ENCODE results near the gene PPP2R5D.
"Not testable (repeated sequence)": the region's sequence is repeated elsewhere in the genome, so short reads cannot be mapped to it uniquely, and the experiment has no call there.

Gene PPP2R5D

GRCh38 chr6:43032326-43032725, 48.0 kb downstream of the PPP2R5D start:
- DNase-seq (ENCODE audit: low read depth): no peak

- DNase-seq (ENCODE audit: low read depth): no peak
These were observed 49.3 kb downstream of the PPP2R5D start for GRCh38 chr6:43033496-43034189.

GRCh38 chr6:43034190-43034525, 49.8 kb downstream of the PPP2R5D start:
- no peak for DNase-seq (ENCODE audit: low read depth)

GRCh38 chr6:43035495-43036194, 51.3 kb downstream of the PPP2R5D start:
- no peak for DNase-seq (ENCODE audit: low read depth)

- DNase-seq (ENCODE audit: low read depth): no peak
These were observed 52.3 kb downstream of the PPP2R5D start for GRCh38 chr6:43036712-43037111.

GRCh38 chr6:43037197-43037596, 52.8 kb downstream of the PPP2R5D start:
- DNase-seq (ENCODE audit: low read depth): no peak

- DNase-seq (ENCODE audit: low read depth): no peak
These were observed 53.3 kb downstream of the PPP2R5D start for GRCh38 chr6:43037706-43038105.

- DNase-seq (ENCODE audit: low read depth): no peak
These were observed 54.4 kb downstream of the PPP2R5D start for GRCh38 chr6:43038727-43039126.

- no peak for DNase-seq (ENCODE audit: low read depth)
These were observed 56.3 kb downstream of the PPP2R5D start for GRCh38 chr6:43040542-43041257.

- not testable (repeated sequence) for DNase-seq (ENCODE audit: low read depth)
These were observed 57.1 kb downstream of the PPP2R5D start for GRCh38 chr6:43041475-43041874.

GRCh38 chr6:43043310-43043709, 58.9 kb downstream of the PPP2R5D start:
- DNase-seq (ENCODE audit: low read depth): no peak

GRCh38 chr6:43045371-43045930, 61.1 kb downstream of the PPP2R5D start:
- no peak for DNase-seq (ENCODE audit: low read depth)

GRCh38 chr6:43047998-43048397, 63.6 kb downstream of the PPP2R5D start:
- no peak for DNase-seq (ENCODE audit: low read depth)

- no peak for DNase-seq (ENCODE audit: low read depth)
These were observed 66.6 kb downstream of the PPP2R5D start for GRCh38 chr6:43050981-43051380.

- no peak for DNase-seq (ENCODE audit: low read depth)
These were observed 68.0 kb downstream of the PPP2R5D start for GRCh38 chr6:43052225-43052841.

GRCh38 chr6:43052842-43053544, 68.6 kb downstream of the PPP2R5D start:
- no peak for DNase-seq (ENCODE audit: low read depth)

- DNase-seq (ENCODE audit: low read depth): peak; percentile 79
These were observed 69.3 kb downstream of the PPP2R5D start, which contains the start of gene CUL7 for GRCh38 chr6:43053545-43054205. CUL7 (minus strand) TSS chr6:43053851; CDS start chr6:43052788, 1,063 bp downstream.

- DNase-seq (ENCODE audit: low read depth): no peak
These were observed 70.0 kb downstream of the PPP2R5D start for GRCh38 chr6:43054206-43054943.

GRCh38 chr6:43055966-43056365, 71.6 kb downstream of the PPP2R5D start:
- DNase-seq (ENCODE audit: low read depth): no peak

GRCh38 chr6:43058531-43058930, 74.2 kb downstream of the PPP2R5D start:
- no peak for DNase-seq (ENCODE audit: low read depth)

Data from stimulated activated CD8-positive, alpha-beta memory T cell treated with anti-CD3 and anti-CD28 coated beads, Interleukin-15, amount 100 ng/mL, for 24 hours (primary cell).